Chondrocyte (in vitro differentiated cells): ENCODE results near the gene CHEK1. TPM values are rescaled to one million over a fixed set of nuclear protein-coding genes. Genes with fewer than 3 reads are reported as not detected.

Source experiments
- DNase-seq: peaks from one replicate; pipeline ENCODE4 v3.0.0; 2021; ENCODE audit warnings: mixed read lengths, low spot score
- H3K27ac Mint-ChIP-seq: one replicate; pipeline ENCODE4 v1.8.0; 2021; ENCODE audit warnings: mild to moderate bottlenecking, moderate library complexity, mixed read lengths; ENCODE audit not compliant: unreplicated experiment
- H3K27me3 Mint-ChIP-seq: 2 replicates; pipeline ENCODE4 v1.8.0; 2021; ENCODE audit warnings: low read depth, mixed read lengths
- H3K36me3 Mint-ChIP-seq: 2 replicates; pipeline ENCODE4 v1.8.0; 2021; ENCODE audit warnings: low read depth, mixed read lengths
- H3K4me1 Mint-ChIP-seq: 2 replicates; pipeline ENCODE4 v1.8.0; 2021; ENCODE audit warnings: low read depth, mild to moderate bottlenecking, mixed read lengths
- H3K4me3 Mint-ChIP-seq: one replicate; pipeline ENCODE4 v1.8.0; 2021; ENCODE audit warnings: mild to moderate bottlenecking, moderate library complexity, mixed read lengths; ENCODE audit not compliant: unreplicated experiment
- H3K9me3 Mint-ChIP-seq: 2 replicates; pipeline ENCODE4 v1.8.0; 2021; ENCODE audit warnings: low read depth, mixed read lengths
- CTCF ChIP-seq: fragments of 200-600 bp; sonication (generic); IDR thresholded peaks from 2 replicates; pipeline ENCODE4 v1.5.0; 2021; ENCODE audit warnings: antibody characterized with exemption, mild to moderate bottlenecking, moderate library complexity
- total RNA-seq: library from RNA; stranded (reverse); gene quantifications from 3 replicates; pipeline ENCODE4 v1.2.1, GENCODE V29; 2021

The CHEK1 gene
- total RNA-seq, 1 donor from 2014 or later: 23.5 TPM

GRCh38 chr11:125689274-125689859 is 64.4 kb downstream of the CHEK1 start:
- DNase-seq: no peak
- H3K27ac Mint-ChIP-seq: no peak overlapping the region
- no peak for TF ChIP-seq CTCF
- H3K9me3 Mint-ChIP-seq: no peaks in the 10 kb centered on the region
- H3K36me3 Mint-ChIP-seq: no peaks in the 10 kb centered on the region
- no peaks in the 10 kb centered on the region for H3K4me1 Mint-ChIP-seq
- H3K4me3 Mint-ChIP-seq: no peak overlapping the region
- H3K27me3 Mint-ChIP-seq: no peaks in the 10 kb centered on the region

GRCh38 chr11:125690006-125690405 is 65.0 kb downstream of the CHEK1 start:
- DNase-seq: no peak
- Mint-ChIP-seq H3K36me3 (no peaks in the 10 kb centered on the region), H3K27ac (no peak overlapping the region), H3K27me3 (no peaks in the 10 kb centered on the region), H3K4me1 (no peaks in the 10 kb centered on the region), H3K4me3 (no peak overlapping the region), H3K9me3 (no peaks in the 10 kb centered on the region)
- TF ChIP-seq CTCF: no peak

GRCh38 chr11:125692887-125693286 is 67.9 kb downstream of the CHEK1 start:
- Mint-ChIP-seq H3K27me3 (no peaks in the 10 kb centered on the region), H3K4me1 (no peaks in the 10 kb centered on the region), H3K27ac (no peak overlapping the region), H3K36me3 (no peaks in the 10 kb centered on the region), H3K4me3 (no peak overlapping the region), H3K9me3 (peaks cover 7% of the 10 kb centered on the region)
- TF ChIP-seq CTCF: no peak
- DNase-seq: no peak

GRCh38 chr11:125694951-125695350 is 70.0 kb downstream of the CHEK1 start:
- Mint-ChIP-seq H3K27me3 (no peaks in the 10 kb centered on the region), H3K4me1 (no peaks in the 10 kb centered on the region), H3K9me3 (peaks cover 7% of the 10 kb centered on the region), H3K4me3 (no peak overlapping the region), H3K36me3 (no peaks in the 10 kb centered on the region), H3K27ac (no peak overlapping the region)
- no peak for TF ChIP-seq CTCF
- no peak for DNase-seq

- no peaks in the 10 kb centered on the region for H3K36me3 Mint-ChIP-seq
- peaks cover 4% of the 10 kb centered on the region for H3K27me3 Mint-ChIP-seq
- no peak overlapping the region for H3K27ac Mint-ChIP-seq
- H3K4me1 Mint-ChIP-seq: peaks cover 3% of the 10 kb centered on the region
- H3K4me3 Mint-ChIP-seq: no peak overlapping the region
- H3K9me3 Mint-ChIP-seq: no peaks in the 10 kb centered on the region
- TF ChIP-seq CTCF: no peak
- DNase-seq: no peak
These were observed 76.2 kb downstream of the CHEK1 start for GRCh38 chr11:125701018-125701610.
